IPS DF 19.7 (cell line): ENCODE measurements around the gene EXTL2.
A peak's percentile ranks its signal among the peaks of the same experiment; 100 is the strongest.
"Not testable (repeated sequence)": the region's sequence is repeated elsewhere in the genome, so short reads cannot be mapped to it uniquely, and the experiment has no call there.

Experiments used
- DNase-seq: peaks from one replicate; pipeline ENCODE4 v3.0.0-alpha.2; 2013; ENCODE audit warnings: low read depth, low spot score

Gene EXTL2

GRCh38 chr1:100894603-100895539 lies at the start of gene EXTL2:
EXTL2 (minus strand) TSS chr1:100894842; CDS start chr1:100888757, 6,085 bp downstream.
- DNase-seq, result peak; percentile 91

- DNase-seq, result no peak
Observed at GRCh38 chr1:100943533-100943932, 48.9 kb upstream of the EXTL2 start.

GRCh38 chr1:100942304-100943046 lies 47.8 kb upstream of the EXTL2 start:
- no peak for DNase-seq

DNA sequence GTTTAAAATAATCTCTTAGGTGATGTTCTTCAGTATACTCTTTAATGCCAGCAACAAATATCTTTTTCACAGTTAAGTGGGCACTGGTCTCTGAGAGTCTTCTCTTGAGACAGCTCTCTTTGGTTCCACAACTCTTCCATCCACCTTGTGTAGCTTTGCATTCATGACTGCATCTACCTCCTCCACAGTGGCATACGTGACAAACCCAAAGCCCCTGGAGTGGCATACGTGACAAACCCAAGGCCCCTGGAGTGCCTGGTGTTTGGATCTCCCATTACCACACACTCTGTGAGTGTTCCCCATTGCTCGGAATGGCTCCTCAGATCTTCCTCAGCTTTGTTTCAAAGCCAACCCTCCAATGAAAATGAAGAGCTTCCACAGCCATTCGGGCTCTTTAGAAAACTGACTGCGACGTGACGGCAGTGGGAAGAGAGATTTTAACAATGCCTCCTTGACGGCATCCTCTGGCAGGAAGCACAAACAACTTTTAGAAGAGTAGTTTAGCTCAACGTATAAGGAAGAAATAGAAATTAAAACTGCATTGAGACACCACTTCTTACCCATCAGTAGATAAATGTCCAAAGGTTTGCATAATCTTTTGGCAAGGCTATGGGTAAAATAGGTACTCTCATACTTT lies 47.1 kb upstream of the EXTL2 start:
- no peak for DNase-seq

DNA sequence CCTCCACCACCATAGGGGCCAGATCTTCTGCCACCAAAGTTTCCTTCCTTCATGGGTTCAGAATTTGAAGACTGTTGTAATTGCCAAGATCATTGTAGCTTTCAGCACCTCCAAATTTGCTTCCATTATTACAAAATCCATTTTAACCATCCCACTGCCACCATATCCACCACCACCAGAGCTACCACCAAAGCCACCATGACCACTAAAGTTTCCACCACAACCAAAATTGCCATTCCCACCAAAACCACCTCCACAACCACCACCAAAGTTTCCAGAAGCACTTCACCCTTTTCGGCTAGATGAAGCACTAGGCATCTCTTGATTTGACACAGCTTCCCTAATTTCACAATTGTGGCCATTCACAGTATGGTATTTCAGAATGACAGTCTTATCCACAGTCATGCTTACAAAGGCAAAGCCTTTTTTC lies 46.5 kb upstream of the EXTL2 start:
- no peak for DNase-seq

GRCh38 chr1:100936194-100936967 lies 41.7 kb upstream of the EXTL2 start:
- no peak for DNase-seq

DNA sequence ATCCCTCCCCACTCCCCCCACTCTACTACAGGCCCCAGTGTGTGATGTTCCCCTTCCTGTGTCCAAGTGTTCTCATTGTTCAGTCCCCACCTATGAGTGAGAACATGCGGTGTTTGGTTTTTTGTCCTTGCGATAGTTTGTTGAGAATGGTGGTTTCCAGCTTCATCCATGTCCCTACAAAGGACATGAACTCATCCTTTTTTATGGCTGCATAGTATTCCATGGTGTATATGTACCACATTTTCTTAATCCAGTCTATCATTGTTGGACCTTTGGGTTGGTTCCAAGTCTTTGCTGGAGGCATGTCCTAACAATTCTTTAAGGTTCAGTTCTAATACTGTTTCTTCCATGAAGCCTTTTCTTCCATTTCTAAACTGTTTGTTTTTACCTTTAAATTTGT lies 38.9 kb upstream of the EXTL2 start:
- DNase-seq, result not testable (repeated sequence)

DNA sequence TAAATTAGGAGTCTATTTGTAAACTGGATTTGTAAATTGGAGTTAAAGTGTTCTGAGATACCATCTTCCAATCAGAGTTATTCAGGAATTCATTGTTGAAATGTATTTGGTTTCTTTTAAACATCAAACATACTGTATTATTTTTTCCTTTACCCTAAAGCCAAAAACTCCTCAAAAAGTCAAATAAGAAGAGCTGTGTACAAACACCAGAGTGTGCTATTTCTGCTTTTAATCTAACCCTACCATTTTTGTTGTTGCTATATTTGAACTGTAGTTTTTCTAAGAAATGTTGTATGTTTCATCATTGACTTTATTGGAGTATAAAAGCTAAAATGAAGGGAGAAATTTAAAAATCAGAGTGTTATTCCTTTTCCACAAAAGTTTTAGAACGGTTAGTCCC lies 37.1 kb upstream of the EXTL2 start:
- no peak for DNase-seq

DNA sequence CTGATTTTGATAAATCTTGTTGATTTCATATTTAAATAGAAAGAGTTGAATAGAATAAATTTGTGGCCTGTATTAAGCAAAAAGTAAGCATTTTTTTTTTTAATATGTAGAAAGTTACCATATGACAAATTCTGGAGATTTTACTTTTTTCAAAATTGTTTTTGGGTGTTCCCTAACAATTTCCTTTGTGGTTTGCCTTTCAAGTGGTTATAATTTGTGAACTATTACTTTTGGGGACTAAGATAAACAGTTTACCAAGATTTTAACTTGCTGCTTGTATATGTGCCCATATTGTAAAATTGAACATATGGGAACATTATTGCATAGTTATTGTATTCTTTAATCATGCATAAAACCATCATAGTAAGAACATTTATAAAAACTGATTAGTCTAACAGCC lies 35.9 kb upstream of the EXTL2 start:
- no peak for DNase-seq

DNA sequence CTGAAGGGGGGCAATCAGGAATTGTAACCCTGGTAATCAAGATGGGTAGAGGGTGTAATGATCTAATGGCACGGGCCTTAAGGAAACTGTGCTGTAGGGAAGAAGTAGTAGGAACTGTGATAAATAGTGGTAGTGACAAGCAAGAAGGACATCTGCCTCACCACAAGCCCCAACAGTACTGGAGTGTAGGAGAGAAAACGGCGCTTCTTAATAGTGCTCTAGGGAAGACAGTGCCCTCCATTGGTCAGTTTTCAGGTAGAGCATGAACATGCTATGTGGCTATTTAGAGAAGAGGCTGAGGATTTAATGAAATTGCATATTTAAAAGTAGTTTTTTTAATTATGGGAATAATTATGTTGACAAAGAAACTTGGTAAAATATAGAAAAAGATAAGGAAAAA lies 33.5 kb upstream of the EXTL2 start:
- no peak for DNase-seq

DNA sequence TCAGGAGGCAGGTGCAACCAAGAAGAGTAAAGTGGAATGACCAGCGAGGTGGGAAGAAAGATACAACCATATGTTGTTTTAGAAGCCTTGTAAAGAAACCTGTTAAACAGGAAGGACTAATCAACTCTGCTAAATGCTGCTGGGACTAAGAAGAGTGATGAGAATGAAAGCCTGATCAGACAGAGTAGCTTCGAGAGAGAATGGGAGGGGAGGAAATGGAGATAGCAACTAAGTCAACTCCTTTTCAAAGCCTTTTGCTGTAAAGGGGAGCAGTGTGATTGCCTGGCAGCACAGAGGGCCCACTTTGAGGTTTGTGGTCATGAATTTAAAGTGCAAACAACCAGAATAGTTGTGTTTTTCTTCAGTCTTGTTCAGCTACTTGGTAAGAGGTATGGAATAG lies 32.6 kb upstream of the EXTL2 start:
- DNase-seq, result no peak

DNA sequence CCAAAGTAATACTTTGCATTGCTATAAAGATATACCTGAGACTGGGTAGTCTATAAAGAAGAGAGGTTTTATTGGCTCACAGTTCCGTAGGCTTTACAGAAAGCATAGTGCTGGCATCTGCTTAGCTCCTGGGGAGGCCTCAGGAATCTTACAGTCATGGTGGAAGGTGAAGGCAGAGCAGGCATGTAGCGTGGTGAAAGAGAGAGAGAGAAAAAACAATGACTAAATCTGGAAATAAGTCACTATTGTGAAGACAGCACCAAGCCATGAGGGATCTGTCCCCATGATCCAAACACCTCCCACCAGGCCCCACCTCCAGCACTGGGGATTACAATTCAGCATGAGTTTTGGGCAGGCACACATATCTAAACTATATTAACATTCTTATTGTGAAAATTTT lies 31.6 kb upstream of the EXTL2 start:
- DNase-seq, result no peak

- DNase-seq, result no peak
Observed at GRCh38 chr1:100924991-100925390, 30.3 kb upstream of the EXTL2 start.

DNA sequence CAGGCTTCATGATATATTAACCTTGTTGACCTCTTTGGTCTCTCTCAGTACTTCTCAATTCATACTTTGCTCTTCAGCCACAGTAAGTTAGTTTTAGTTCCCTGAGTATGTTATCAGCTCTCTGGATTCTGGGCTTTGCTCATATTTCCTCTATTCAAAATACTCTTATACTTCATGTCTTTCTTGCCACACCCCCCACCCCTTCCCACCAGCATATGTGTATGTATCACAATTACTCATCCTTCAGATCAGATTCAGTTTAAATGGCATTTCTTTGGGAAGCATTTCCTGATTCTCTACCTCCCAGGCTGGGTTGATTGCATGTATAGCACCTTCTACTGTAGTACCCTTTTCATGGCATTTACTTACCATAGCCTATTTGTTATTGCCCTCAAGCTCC lies 29.6 kb upstream of the EXTL2 start:
- no peak for DNase-seq

- no peak for DNase-seq
Observed at GRCh38 chr1:100921110-100921706, 26.6 kb upstream of the EXTL2 start.

DNA sequence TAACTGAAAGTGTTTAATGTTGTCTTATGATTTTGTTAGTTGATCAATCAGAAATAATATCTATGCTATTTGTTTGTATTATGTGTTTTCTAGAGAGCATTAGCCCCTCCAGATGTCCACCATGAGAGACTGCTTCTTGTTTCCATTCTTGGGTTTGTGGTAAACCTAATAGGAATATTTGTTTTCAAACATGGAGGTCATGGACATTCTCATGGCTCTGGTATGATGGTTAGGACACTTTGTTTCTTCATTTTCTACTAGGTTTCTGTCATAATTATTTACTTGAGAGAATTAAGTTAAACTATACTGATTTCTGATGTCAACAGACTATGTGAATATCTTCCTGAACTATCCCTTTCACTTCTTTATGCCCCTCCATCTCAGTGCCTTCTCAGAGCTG lies 17.4 kb upstream of the EXTL2 start:
- DNase-seq, result no peak

DNA sequence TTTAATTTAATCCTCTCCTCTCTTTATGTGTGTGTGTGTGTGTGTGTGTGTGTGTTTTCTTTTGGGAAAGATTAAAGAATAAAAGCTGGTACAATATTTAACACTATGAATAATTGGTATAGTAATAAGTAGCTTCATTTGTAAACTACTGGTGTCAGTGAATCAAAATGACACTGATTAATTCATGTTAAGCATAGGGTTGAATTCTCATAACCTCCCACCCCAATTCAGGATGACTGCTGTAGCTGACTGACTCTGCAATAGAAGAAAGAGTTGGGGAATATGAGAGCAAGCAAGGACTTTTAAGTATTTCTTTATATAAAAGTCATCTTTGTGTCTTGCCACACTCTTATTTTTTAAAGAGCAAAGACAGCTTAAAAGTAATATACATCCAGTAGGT lies 14.4 kb upstream of the EXTL2 start:
- DNase-seq, result no peak

- DNase-seq, result no peak
Observed at GRCh38 chr1:100907887-100908286, 13.2 kb upstream of the EXTL2 start.

DNA sequence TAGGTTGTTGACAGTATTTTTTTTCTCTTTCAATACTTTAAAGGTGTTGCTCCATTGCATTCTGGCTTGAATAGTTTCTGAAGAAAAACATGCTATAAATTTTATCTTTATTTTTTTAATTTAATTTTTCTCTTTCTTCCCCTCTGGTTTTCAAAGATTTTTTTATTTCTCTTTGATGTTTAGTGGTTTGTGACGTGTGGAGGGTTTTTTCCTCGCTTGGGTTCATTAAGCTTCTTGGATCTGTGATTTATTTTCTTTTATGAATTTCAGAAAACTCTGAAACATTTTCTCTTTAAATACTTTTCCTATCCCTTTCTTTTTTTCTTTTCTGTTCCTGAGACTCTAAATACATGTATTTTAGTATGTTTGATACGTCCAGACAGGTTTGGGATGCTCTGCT lies 10.5 kb upstream of the EXTL2 start:
- DNase-seq, result no peak

- no peak for DNase-seq
Observed at GRCh38 chr1:100904528-100904927, 9.9 kb upstream of the EXTL2 start.

- no peak for DNase-seq
Observed at GRCh38 chr1:100903777-100904176, 9.1 kb upstream of the EXTL2 start.
